ENCODE measurements around the gene GDI1. TPM values are rescaled to one million over a fixed set of nuclear protein-coding genes. Genes with fewer than 3 reads are reported as not detected.

Gene GDI1
- total and polyA plus RNA-seq, 10 of the 15 experiments (the other 5 are each of a cell fraction or from before 2014, with no cell fraction given), result 0.92 to 102 (median 49.6) TPM

- H4K20me1 ChIP-seq (ENCODE audit: control insufficient read depth, insufficient read depth), result peaks cover 5% of the 10 kb centered on the region; the same call in 1 of the 2 replicates
- ChIA-PET RAD21 (ENCODE audit: unreplicated experiment) (interaction anchor here (1.1 to 1.9 kb wide), 2 partner anchors 13 to 26 kb away, joined by 4 to 5 read pairs; no protein-coding TSS in a partner anchor), SMC1A (ENCODE audit: uncharacterized antibody, unreplicated experiment) (interaction anchor here (0.7 to 2.5 kb wide), 2 partner anchors 12 to 127 kb away, joined by 4 to 7 read pairs; no protein-coding TSS in a partner anchor), CTCF (interaction anchor here (1.2 to 3.0 kb wide), 6 partner anchors 11 to 134 kb away, joined by 5 to 23 read pairs (median 10); partner anchors contain the start of genes FLNA and TAFAZZIN), POLR2A (interaction anchor here (0.6 to 3.8 kb wide), 5 partner anchors 12 to 119 kb away, joined by 3 to 22 read pairs (median 6); partner anchors contain the start of genes ATP6AP1, FAM3A and TAFAZZIN)
- no peaks in the 10 kb centered on the region; the same call in 2 of the 3 replicates for H3K9me3 ChIP-seq (replicated peaks; ENCODE audit: control insufficient read depth, insufficient read depth, low read length)
- peak overlapping the region; percentile 99 for H3K9ac ChIP-seq (ENCODE audit: control insufficient read depth, insufficient read depth, low read length)
- H3K4me2 ChIP-seq (ENCODE audit: control insufficient read depth, insufficient read depth), result peak overlapping the region; percentile 82
- peaks cover 29% of the 10 kb centered on the region for H3K79me2 ChIP-seq (ENCODE audit: control insufficient read depth, insufficient read depth, low read length)
- intact Hi-C loops (cut with micrococcal nuclease; ENCODE audit: unreplicated experiment), result loop anchor here (5.0 kb wide), 1 partner anchor 38 kb away; the partner anchor contains the start of gene GDI1
- ATAC-seq (no peak), DNase-seq (ENCODE audit: low read depth, low spot score) (no peak), FAIRE-seq (no peak)
- TF ChIP-seq POLR2AphosphoS5 (IDR thresholded peaks at IDR 0.05; ENCODE audit: low read length) (peak; percentile 66), TCF3 (IDR thresholded peaks at IDR 0.05; ENCODE audit: borderline replicate concordance, insufficient read depth, low read depth, low read length) (0 out of 2 replicates have a peak, but pooled peaks have one; percentile 2), POLR2A (IDR thresholded peaks at IDR 0.05; ENCODE audit: low read depth, low read length) (peak; percentile 48), MEF2A (IDR thresholded peaks at IDR 0.05; ENCODE audit: insufficient read depth, low read depth, low read length) (no peak), YY1 (IDR thresholded peaks at IDR 0.05; ENCODE audit: low read depth, low read length) (peak; percentile 58; the same call in 1 of the 2 replicates), RAD21 (IDR thresholded peaks at IDR 0.05; ENCODE audit: insufficient read depth, low read depth, low read length) (no peak), CREB1 (IDR thresholded peaks at IDR 0.05; ENCODE audit: low read depth) (0 out of 2 replicates have a peak, but pooled peaks have one; percentile 28)
- no TSS peak for BruUV-seq (replicated peaks)
- peaks cover 3% of the 10 kb centered on the region; the same call in 1 of the 2 replicates for H3K4me1 ChIP-seq (ENCODE audit: control insufficient read depth, insufficient read depth, low read length)
- H3K4me3 ChIP-seq, result peak overlapping the region; percentile 73
- H2AFZ ChIP-seq (ENCODE audit: control insufficient read depth, low read depth, low read length), result no peak overlapping the region
- H3K36me3 ChIP-seq (ENCODE audit: control insufficient read depth in 2 of 2, insufficient read depth in 2 of 2, low read length in 1 of 2), result peaks cover 10 to 12% of the 10 kb centered on the region in 2 experiments
- in situ Hi-C loops (cut with MboI), result no loop called here
- H3K27ac ChIP-seq (ENCODE audit: control insufficient read depth, insufficient read depth), result peak overlapping the region; percentile 97
- no peaks in the 10 kb centered on the region for H3K27me3 ChIP-seq (replicated peaks in 1 of 2; ENCODE audit: control insufficient read depth in 2 of 2, insufficient read depth in 2 of 2, low read length in 1 of 2)
- WGBS (ENCODE audit: insufficient coverage, insufficient replicate concordance, low lambda C conversion rate, missing lambda C conversion rate), result 28% methylated on average over 14 of the region's 14 CpGs
Measured at GRCh38 chrX:154399527-154400368, 37.2 kb upstream of the GDI1 start.
